HG02759 (cell line): ENCODE data around the gene ITIH4.

Experiments used
- ATAC-seq: cut with Tn5 transposase; IDR thresholded peaks from one replicate; pipeline ENCODE4 v1.9.1; 2021; ENCODE audit warnings: mild to moderate bottlenecking, moderate library complexity; ENCODE audit not compliant: unreplicated experiment

ITIH4 gene

GRCh38 chr3:52834871-52835501 is 4.5 kb upstream of the ITIH4 start, which contains the start of gene MUSTN1:
Gene MUSTN1, minus strand, starts transcription at chr3:52835019. Its CDS starts 71 bp downstream, at chr3:52834948.
- no peak for ATAC-seq

- ATAC-seq, result no peak
These were observed 2.7 kb upstream of the ITIH4 start for GRCh38 chr3:52833202-52833601.

- ATAC-seq, result no peak
These were observed 1.2 kb upstream of the ITIH4 start for GRCh38 chr3:52831500-52832301.

- no peak for ATAC-seq
These were observed 487 bp downstream of the ITIH4 start for GRCh38 chr3:52829906-52830463.

- ATAC-seq, result no peak
These were observed 990 bp downstream of the ITIH4 start for GRCh38 chr3:52829482-52829881.

GRCh38 chr3:52827866-52828376 is 2.6 kb downstream of the ITIH4 start:
- no peak for ATAC-seq

- no peak for ATAC-seq
These were observed 3.0 kb downstream of the ITIH4 start for GRCh38 chr3:52827441-52827840.

GRCh38 chr3:52824037-52824436 is 6.4 kb downstream of the ITIH4 start:
- no peak for ATAC-seq

GRCh38 chr3:52822363-52822762 is 8.1 kb downstream of the ITIH4 start:
- ATAC-seq, result no peak

- no peak for ATAC-seq
These were observed 9.7 kb downstream of the ITIH4 start for GRCh38 chr3:52820736-52821135.

- ATAC-seq, result no peak
These were observed 10.5 kb downstream of the ITIH4 start for GRCh38 chr3:52819936-52820335.

- ATAC-seq, result no peak
These were observed 12.6 kb downstream of the ITIH4 start for GRCh38 chr3:52817860-52818259.

- no peak for ATAC-seq
These were observed 13.3 kb downstream of the ITIH4 start for GRCh38 chr3:52817221-52817620.

GRCh38 chr3:52816654-52817053 is 13.8 kb downstream of the ITIH4 start:
- ATAC-seq, result no peak

- no peak for ATAC-seq
These were observed 14.3 kb downstream of the ITIH4 start for GRCh38 chr3:52816199-52816598.

- ATAC-seq, result no peak
These were observed 16.7 kb downstream of the ITIH4 start for GRCh38 chr3:52813810-52814209.

GRCh38 chr3:52811452-52812011 is 18.9 kb downstream of the ITIH4 start:
- no peak for ATAC-seq

- ATAC-seq, result no peak
These were observed 19.5 kb downstream of the ITIH4 start for GRCh38 chr3:52810923-52811322.

- ATAC-seq, result no peak
These were observed 20.7 kb downstream of the ITIH4 start for GRCh38 chr3:52809662-52810377.

- no peak for ATAC-seq
These were observed 21.3 kb downstream of the ITIH4 start for GRCh38 chr3:52809149-52809548.
